NCI-H524 (cell line): ENCODE data around the gene SLC9A2.

Experiments used
- DNase-seq, 2 experiments: peaks; one replicate each; lab custom pipeline; 2025; lab: John Stamatoyannopoulos, UW

SLC9A2 gene

GRCh38 chr2:102735416-102736109, 116.2 kb downstream of the SLC9A2 start:
- DNase-seq: peak in 1 of 2 experiments; percentile 34

GRCh38 chr2:102736110-102736409, 116.7 kb downstream of the SLC9A2 start:
- peak in 1 of 2 experiments; percentile 31 for DNase-seq

- DNase-seq: peak; percentile 12 to 70
These were observed 117.4 kb downstream of the SLC9A2 start for GRCh38 chr2:102736410-102737409.

- DNase-seq: no peak
These were observed 118.1 kb downstream of the SLC9A2 start for GRCh38 chr2:102737431-102737830.

GRCh38 chr2:102743259-102743658, 123.9 kb downstream of the SLC9A2 start:
- DNase-seq: no peak

- DNase-seq: no peak
These were observed 128.8 kb downstream of the SLC9A2 start for GRCh38 chr2:102748107-102748506.

- no peak for DNase-seq
These were observed 130.6 kb downstream of the SLC9A2 start for GRCh38 chr2:102749938-102750337.

GRCh38 chr2:102753563-102754159, 134.3 kb downstream of the SLC9A2 start:
- DNase-seq: peak; percentile 31 to 64

GRCh38 chr2:102754456-102755145, 135.2 kb downstream of the SLC9A2 start:
- no peak for DNase-seq

GRCh38 chr2:102755284-102755683, 135.9 kb downstream of the SLC9A2 start:
- no peak for DNase-seq

GRCh38 chr2:102758439-102758838, 139.1 kb downstream of the SLC9A2 start:
- DNase-seq: no peak
